Esophagus squamous epithelium (tissue), 5 donors: ENCODE results near the gene PCSK5. TPM values are rescaled to one million over a fixed set of nuclear protein-coding genes. Genes with fewer than 3 reads are reported as not detected.

ENCODE experiments used
- DNase-seq: peaks from one replicate; lab custom pipeline; 2025; lab: John Stamatoyannopoulos, UW
- H3K27ac ChIP-seq, 4 donors: fragments of 200-600 bp; sonication (generic); one replicate each; pipeline ENCODE4 v1.5.1; 2016 to 2019; ENCODE audit warnings: mild to moderate bottlenecking in 1 of 4
- H3K27me3 ChIP-seq, 4 donors: fragments of 200-600 bp; sonication (generic); 1 replicate in 3 of 4; 2 replicates in 1 of 4; pipeline versions ENCODE4 v1.5.1 to v1.6.0; 2017 to 2021; ENCODE audit warnings: antibody characterized with exemption in 1 of 4
- H3K36me3 ChIP-seq, 3 donors: fragments of 200-600 bp; sonication (generic); one replicate each; pipeline ENCODE4 v1.5.1; 2016 to 2019
- H3K4me1 ChIP-seq, 3 donors: fragments of 200-600 bp; sonication (generic); one replicate each; pipeline ENCODE4 v1.5.1; 2017 to 2019
- H3K4me3 ChIP-seq, 4 donors: fragments of 200-600 bp; sonication (generic); 1 replicate in 3 of 4; 2 replicates in 1 of 4; pipeline ENCODE4 v1.5.1; 2016 to 2019; ENCODE audit warnings: mild to moderate bottlenecking in 2 of 4, moderate library complexity in 1 of 4
- H3K9me3 ChIP-seq, 3 donors: fragments of 200-600 bp; sonication (generic); one replicate each; pipeline ENCODE4 v1.5.1; 2016 to 2019
- CTCF ChIP-seq, 6 experiments: fragments of 450-650 bp in 4 of 6; fragments of 200-600 bp in 2 of 6; sonication (generic) in 2 of 6; IDR thresholded peaks; one replicate each; pipeline ENCODE4 v1.5.1; 2016 to 2019; ENCODE audit warnings: antibody characterized with exemption in 6 of 6, mild to moderate bottlenecking in 4 of 6, moderate library complexity in 4 of 6
- POLR2A ChIP-seq, 4 donors: fragments of 450-650 bp; IDR thresholded peaks; one replicate each; pipeline ENCODE4 v1.6.1; 2017; ENCODE audit warnings: antibody characterized with exemption in 4 of 4, mild to moderate bottlenecking in 4 of 4, moderate library complexity in 3 of 4
- WGBS, 2 donors: methylation state at CpG; one replicate each; pipeline ENCODE4 v1.1.5; 2018; 5-methylcytosine and 5-hydroxymethylcytosine counted together
- intact Hi-C: fragments of 100-400 bp; cut with DNase I; formaldehyde crosslinking; loops from one replicate; pipeline ENCODE4 v1.15.0; 2022
- total RNA-seq, 4 donors: library from RNA; depleted of rRNA; stranded (reverse); fragments of >200 nt; gene quantifications; one replicate each; pipeline ENCODE4 v1.1.0, GENCODE V29; 2016
- donor health status: DM: yes; HTN: yes; CAD: no.

Gene PCSK5
- total RNA-seq, 4 donors from 2014 or later: 8.4 to 33.8 (median 24.2) TPM

- Histone ChIP-seq H3K36me3 (no peaks in the 10 kb centered on the region), H3K4me1 (peaks cover 0 to 50% (median 8%) of the 10 kb centered on the region in 3 donors), H3K4me3 (no peak overlapping the region), H3K27ac (peak overlapping the region; percentile 33 to 76 (median 62)), H3K27me3 (no peaks in the 10 kb centered on the region), H3K9me3 (no peaks in the 10 kb centered on the region)
- DNase-seq: no peak
- intact Hi-C loops: no loop called here
- TF ChIP-seq POLR2A (IDR thresholded peaks at IDR 0.05): no peak
- 33 to 34% methylated on average over 5 of the region's 5 CpGs for WGBS, 2 donors
Measured at GRCh38 chr9:75903785-75904360, 13.4 kb downstream of the PCSK5 start.

- Histone ChIP-seq H3K36me3 (no peaks in the 10 kb centered on the region), H3K27ac (peak overlapping the region; percentile 33 to 76 (median 62)), H3K27me3 (no peaks in the 10 kb centered on the region), H3K9me3 (no peaks in the 10 kb centered on the region), H3K4me1 (peaks cover 0 to 50% (median 8%) of the 10 kb centered on the region in 3 donors), H3K4me3 (no peak overlapping the region)
- intact Hi-C loops: no loop called here
- DNase-seq: no peak
- no peak for TF ChIP-seq CTCF (IDR thresholded peaks at IDR 0.05)
- TF ChIP-seq POLR2A (IDR thresholded peaks at IDR 0.05): no peak
Measured at GRCh38 chr9:75904364-75904763, 13.9 kb downstream of the PCSK5 start.

GRCh38 chr9:75906531-75906930 is 16.1 kb downstream of the PCSK5 start:
- no peak for DNase-seq
- intact Hi-C loops: no loop called here
- TF ChIP-seq POLR2A (IDR thresholded peaks at IDR 0.05): no peak
- no peak for TF ChIP-seq CTCF (IDR thresholded peaks at IDR 0.05)
- 67 to 85% methylated on average over 1 of the region's 1 CpG for WGBS, 2 donors
- no peaks in the 10 kb centered on the region for H3K9me3 ChIP-seq
- no peak overlapping the region for H3K4me3 ChIP-seq
- peak overlapping the region in 3 of 4 donors; percentile 16 to 70 (median 52) for H3K27ac ChIP-seq
- no peaks in the 10 kb centered on the region for H3K36me3 ChIP-seq
- H3K27me3 ChIP-seq: no peaks in the 10 kb centered on the region
- H3K4me1 ChIP-seq: peaks cover 0 to 65% (median 8%) of the 10 kb centered on the region in 3 donors

GRCh38 chr9:75907329-75907728 is 16.9 kb downstream of the PCSK5 start:
- TF ChIP-seq POLR2A (IDR thresholded peaks at IDR 0.05): no peak
- no peak for TF ChIP-seq CTCF (IDR thresholded peaks at IDR 0.05)
- H3K27me3 ChIP-seq: no peaks in the 10 kb centered on the region
- no peak overlapping the region for H3K4me3 ChIP-seq
- H3K4me1 ChIP-seq: peaks cover 0 to 72% (median 8%) of the 10 kb centered on the region in 3 donors
- H3K36me3 ChIP-seq: no peaks in the 10 kb centered on the region
- intact Hi-C loops: no loop called here
- peak overlapping the region in 2 of 4 donors; percentile 16 to 71 for H3K27ac ChIP-seq
- H3K9me3 ChIP-seq: no peaks in the 10 kb centered on the region
- WGBS, 2 donors: 79 to 88% methylated on average over 3 of the region's 3 CpGs
- DNase-seq: no peak

- no peak for DNase-seq
- no peaks in the 10 kb centered on the region for H3K36me3 ChIP-seq
- H3K27me3 ChIP-seq: no peaks in the 10 kb centered on the region
- intact Hi-C loops: no loop called here
- H3K27ac ChIP-seq: peak overlapping the region in 3 of 4 donors; percentile 23 to 71 (median 28)
- no peaks in the 10 kb centered on the region for H3K9me3 ChIP-seq
- H3K4me1 ChIP-seq: peaks cover 0 to 74% (median 8%) of the 10 kb centered on the region in 3 donors
- no peak for TF ChIP-seq POLR2A (IDR thresholded peaks at IDR 0.05)
- TF ChIP-seq CTCF (IDR thresholded peaks at IDR 0.05): no peak
- WGBS, 2 donors: 62 to 100% methylated on average over 1 of the region's 1 CpG
- H3K4me3 ChIP-seq: no peak overlapping the region
Measured at GRCh38 chr9:75907923-75908322, 17.4 kb downstream of the PCSK5 start.
